IPS-15b (cell line): Measurements from ENCODE around the gene ITPA.

ENCODE experiments used
- H3K27me3 ChIP-seq: one replicate; pipeline ENCODE4 v1.6.1; 2013; ENCODE audit warnings: low read length; ENCODE audit not compliant: control insufficient read depth, insufficient read depth
- H3K36me3 ChIP-seq: one replicate; pipeline ENCODE4 v1.6.1; 2013; ENCODE audit warnings: low read length; ENCODE audit not compliant: control insufficient read depth, insufficient read depth
- H3K4me1 ChIP-seq: one replicate; pipeline ENCODE4 v1.6.1; 2013; ENCODE audit warnings: mild to moderate bottlenecking, low read length; ENCODE audit not compliant: control insufficient read depth, insufficient read depth
- H3K4me3 ChIP-seq: one replicate; pipeline ENCODE4 v1.5.1; 2013; ENCODE audit warnings: low read depth, low read length
- H3K9ac ChIP-seq: one replicate; pipeline ENCODE4 v1.6.1; 2013; ENCODE audit warnings: low read depth, mild to moderate bottlenecking, low read length
- H3K9me3 ChIP-seq: one replicate; pipeline ENCODE4 v1.6.1; 2013; ENCODE audit warnings: mild to moderate bottlenecking, low read length; ENCODE audit not compliant: control insufficient read depth, insufficient read depth

Gene ITPA

GRCh38 chr20:3193806-3194616, 15.3 kb upstream of the ITPA start:
- H3K4me3 ChIP-seq = no peak overlapping the region
- no peaks in the 10 kb centered on the region for H3K27me3 ChIP-seq
- peaks cover 48% of the 10 kb centered on the region for H3K36me3 ChIP-seq
- peaks cover 2% of the 10 kb centered on the region for H3K4me1 ChIP-seq
- no peaks in the 10 kb centered on the region for H3K9me3 ChIP-seq
- no peak overlapping the region for H3K9ac ChIP-seq

- H3K36me3 ChIP-seq = peaks cover 54% of the 10 kb centered on the region
- no peaks in the 10 kb centered on the region for H3K27me3 ChIP-seq
- no peaks in the 10 kb centered on the region for H3K4me1 ChIP-seq
- H3K9ac ChIP-seq = no peak overlapping the region
- no peak overlapping the region for H3K4me3 ChIP-seq
- H3K9me3 ChIP-seq = no peaks in the 10 kb centered on the region
Observed at GRCh38 chr20:3194617-3195280, 14.5 kb upstream of the ITPA start.

GRCh38 chr20:3195590-3196237, 13.6 kb upstream of the ITPA start:
- Histone ChIP-seq H3K4me1 (no peaks in the 10 kb centered on the region), H3K9me3 (no peaks in the 10 kb centered on the region), H3K36me3 (peaks cover 57% of the 10 kb centered on the region), H3K27me3 (no peaks in the 10 kb centered on the region), H3K4me3 (no peak overlapping the region), H3K9ac (no peak overlapping the region)

- Histone ChIP-seq H3K4me1 (no peaks in the 10 kb centered on the region), H3K4me3 (no peak overlapping the region), H3K36me3 (peaks cover 37% of the 10 kb centered on the region), H3K27me3 (no peaks in the 10 kb centered on the region), H3K9me3 (no peaks in the 10 kb centered on the region), H3K9ac (no peak overlapping the region)
Observed at GRCh38 chr20:3199206-3199605, 10.1 kb upstream of the ITPA start.

- Histone ChIP-seq H3K4me3 (no peak overlapping the region), H3K9me3 (no peaks in the 10 kb centered on the region), H3K27me3 (no peaks in the 10 kb centered on the region), H3K9ac (no peak overlapping the region), H3K36me3 (peaks cover 27% of the 10 kb centered on the region), H3K4me1 (no peaks in the 10 kb centered on the region)
Observed at GRCh38 chr20:3199976-3200755, 9.1 kb upstream of the ITPA start.

GRCh38 chr20:3202965-3203314, 6.4 kb upstream of the ITPA start:
- Histone ChIP-seq H3K27me3 (no peaks in the 10 kb centered on the region), H3K36me3 (peaks cover 15% of the 10 kb centered on the region), H3K9ac (no peak overlapping the region), H3K4me3 (peak overlapping the region; percentile 94), H3K4me1 (no peaks in the 10 kb centered on the region), H3K9me3 (no peaks in the 10 kb centered on the region)

- Histone ChIP-seq H3K9ac (peak overlapping the region; percentile 92), H3K4me1 (no peaks in the 10 kb centered on the region), H3K36me3 (peaks cover 15% of the 10 kb centered on the region), H3K9me3 (no peaks in the 10 kb centered on the region), H3K4me3 (peak overlapping the region; percentile 94), H3K27me3 (no peaks in the 10 kb centered on the region)
Observed at GRCh38 chr20:3203315-3204123, 5.8 kb upstream of the ITPA start.

- Histone ChIP-seq H3K4me3 (peak within 1 kb of the TSS; percentile 94), H3K36me3 (peaks cover 12% of the 10 kb centered on the region), H3K27me3 (no peaks in the 10 kb centered on the region), H3K9ac (peak within 1 kb of the TSS; percentile 92), H3K9me3 (no peaks in the 10 kb centered on the region), H3K4me1 (no peaks in the 10 kb centered on the region)
Observed at GRCh38 chr20:3204124-3204794, 5.0 kb upstream of the ITPA start, which contains the start of gene DDRGK1. Gene DDRGK1, minus strand, starts transcription at chr20:3204682. Its CDS starts 55 bp downstream, at chr20:3204627.

- no peaks in the 10 kb centered on the region for H3K9me3 ChIP-seq
- H3K27me3 ChIP-seq = no peaks in the 10 kb centered on the region
- peaks cover 6% of the 10 kb centered on the region for H3K36me3 ChIP-seq
- H3K4me3 ChIP-seq = peak overlapping the region; percentile 92
- peak overlapping the region; percentile 98 for H3K9ac ChIP-seq
- no peaks in the 10 kb centered on the region for H3K4me1 ChIP-seq
Observed at GRCh38 chr20:3208786-3209256, 477 bp upstream of the ITPA start.

GRCh38 chr20:3209946-3210317, 634 bp downstream of the ITPA start:
- Histone ChIP-seq H3K36me3 (peaks cover 6% of the 10 kb centered on the region), H3K9ac (peak overlapping the region; percentile 98), H3K9me3 (no peaks in the 10 kb centered on the region), H3K27me3 (no peaks in the 10 kb centered on the region), H3K4me1 (no peaks in the 10 kb centered on the region), H3K4me3 (peak overlapping the region; percentile 92)
